HCT116 (cell line): ENCODE data around the gene FAM163B. TPM values are rescaled to one million over a fixed set of nuclear protein-coding genes. Genes with fewer than 3 reads are reported as not detected.

Source experiments
- ATAC-seq: fragments of 200-7000 bp; cut with Tn5 transposase; 2 replicates; pipeline ENCODE4 v1.9.1; 2020; ENCODE audit warnings: mild to moderate bottlenecking, moderate library complexity
- BruUV-seq: library from RNA; stranded (reverse); fragments of 400-500 nt; replicated peaks from 2 replicates; lab custom pipeline; 2021; lab: Mats Ljungman, UMichigan
- CTCF ChIA-PET: fragments of 300-600 bp; sonication (Branson Sonifier 250); formaldehyde crosslinking; loops from one replicate; lab custom pipeline; 2021; ENCODE audit warnings: antibody characterized with exemption; lab: Charles Lee
- POLR2A ChIA-PET: fragments of 300-600, 350-600 bp; sonication (Branson Sonifier 250); formaldehyde crosslinking; loops from one replicate; lab custom pipeline; 2021; ENCODE audit warnings: antibody characterized with exemption; lab: Charles Lee
- RAD21 ChIA-PET, 2 experiments: fragments of 300-600 bp; sonication (Branson Sonifier 250); formaldehyde crosslinking; loops; one replicate each; lab custom pipeline; 2023; ENCODE audit warnings: low total read pairs in 2 of 2; ENCODE audit not compliant: uncharacterized antibody in 2 of 2, unreplicated experiment in 2 of 2, low non-redundant PET in 1 of 2; lab: Charles Lee
- DNase-seq: peaks from one replicate; pipeline ENCODE4 v3.0.0-alpha.2; 2010; ENCODE audit warnings: low read depth, low spot score
- H2AFZ ChIP-seq: fragments of 200-600 bp; shearing (Covaris generic), sonication (generic); 2 replicates; pipeline ENCODE4 v1.6.1; 2017; ENCODE audit warnings: low read depth, mixed run types, mixed read lengths, antibody characterized with exemption, low read length; ENCODE audit not compliant: poor library complexity, severe bottlenecking
- H3K27ac ChIP-seq: 2 replicates; pipeline ENCODE4 v1.5.1; 2012; ENCODE audit warnings: low read depth, low read length
- H3K27me3 ChIP-seq: fragments of 200-600 bp; sonication (generic); 2 replicates; pipeline ENCODE4 v1.6.1; 2016; ENCODE audit warnings: mixed run types, low read length, mixed read lengths; ENCODE audit not compliant: insufficient read depth
- H3K36me3 ChIP-seq, 2 experiments: fragments of 200-500 bp in 1 of 2; fragments of 200-600 bp in 1 of 2; sonication (Bioruptor generic) in 1 of 2; sonication (generic) in 1 of 2; 2 replicates each; pipeline versions ENCODE4 v1.5.1 to v1.6.1; 2014 to 2016; ENCODE audit warnings: low read length in 2 of 2, inconsistent platforms in 1 of 2, mixed read lengths in 1 of 2, mixed run types in 1 of 2; ENCODE audit not compliant: insufficient read depth in 2 of 2, control insufficient read depth in 1 of 2
- H3K4me1 ChIP-seq, 2 experiments: fragments of 200-600 bp in 1 of 2; sonication (generic) in 1 of 2; 2 replicates each; pipeline versions ENCODE4 v1.5.1 to v1.6.1; 2012 to 2017; ENCODE audit warnings: low read length in 2 of 2, inconsistent platforms in 1 of 2, mild to moderate bottlenecking in 1 of 2, mixed read lengths in 1 of 2, mixed run types in 1 of 2, moderate library complexity in 1 of 2; ENCODE audit not compliant: insufficient read depth in 2 of 2, control insufficient read depth in 1 of 2
- H3K4me2 ChIP-seq: fragments of 200-600 bp; sonication (generic); 2 replicates; pipeline ENCODE4 v1.6.1; 2017; ENCODE audit warnings: mixed run types, low read length, mixed read lengths
- H3K4me3 ChIP-seq, 2 experiments: fragments of 200-600 bp in 1 of 2; sonication (generic) in 1 of 2; replicated peaks in 1 of 2; 2 replicates each; pipeline ENCODE4 v1.5.1; 2011 to 2016; ENCODE audit warnings: low read length in 2 of 2, control low read depth in 1 of 2, low read depth in 1 of 2, mild to moderate bottlenecking in 1 of 2, mixed read lengths in 1 of 2, mixed run types in 1 of 2
- H3K79me2 ChIP-seq: fragments of 200-600 bp; sonication (generic); 2 replicates; pipeline ENCODE4 v1.6.1; 2017; ENCODE audit warnings: mild to moderate bottlenecking, mixed run types, low read length, moderate library complexity, mixed read lengths; ENCODE audit not compliant: insufficient read depth
- H3K9ac ChIP-seq: fragments of 200-600 bp; sonication (generic); 2 replicates; pipeline ENCODE4 v1.6.1; 2016; ENCODE audit warnings: low read length, mixed read lengths
- H3K9me2 ChIP-seq: fragments of 200-600 bp; sonication (generic), shearing (Covaris generic); 2 replicates; pipeline ENCODE4 v1.6.1; 2017; ENCODE audit warnings: mixed run types, mild to moderate bottlenecking, moderate library complexity; ENCODE audit not compliant: insufficient read depth
- H3K9me3 ChIP-seq, 2 experiments: fragments of 200-500 bp in 1 of 2; fragments of 200-600 bp in 1 of 2; sonication (Bioruptor generic) in 1 of 2; sonication (generic) in 1 of 2; 2 replicates each; pipeline ENCODE4 v1.6.1; 2014 to 2017; ENCODE audit warnings: low read length in 2 of 2, mixed read lengths in 2 of 2, inconsistent platforms in 1 of 2, low read depth in 1 of 2, mild to moderate bottlenecking in 1 of 2, mixed run types in 1 of 2, moderate library complexity in 1 of 2; ENCODE audit not compliant: control insufficient read depth in 1 of 2, insufficient read depth in 1 of 2
- H4K20me1 ChIP-seq: fragments of 200-600 bp; sonication (generic), shearing (Covaris generic); 2 replicates; pipeline ENCODE4 v1.6.1; 2017; ENCODE audit warnings: mixed run types, mild to moderate bottlenecking, moderate library complexity; ENCODE audit not compliant: insufficient read depth
- CBX3 ChIP-seq: IDR thresholded peaks from 2 replicates; pipeline ENCODE4 v1.6.1; 2012; ENCODE audit warnings: low read depth
- CEBPB ChIP-seq: IDR thresholded peaks from 2 replicates; pipeline ENCODE4 v1.6.1; 2012; ENCODE audit warnings: low read depth
- EZH2 ChIP-seq: fragments of 200-600 bp; sonication (generic); IDR thresholded peaks from 2 replicates; pipeline ENCODE4 v1.6.1; 2017; ENCODE audit warnings: antibody characterized with exemption, mixed run types
- FOSL1 ChIP-seq: IDR thresholded peaks from 2 replicates; pipeline ENCODE4 v1.6.1; 2012; ENCODE audit warnings: low read depth
- SIN3A ChIP-seq: IDR thresholded peaks from 2 replicates; pipeline ENCODE4 v1.6.1; 2012; ENCODE audit warnings: low read depth
- SRF ChIP-seq: IDR thresholded peaks from 2 replicates; pipeline ENCODE4 v1.6.1; 2012; ENCODE audit warnings: low read depth
- ZBTB33 ChIP-seq: IDR thresholded peaks from 2 replicates; pipeline ENCODE4 v1.6.1; 2011; ENCODE audit warnings: mild to moderate bottlenecking, low read length, moderate library complexity; ENCODE audit not compliant: insufficient replicate concordance; ENCODE audit errors: extremely low read depth
- intact Hi-C: fragments of 100-400 bp; cut with micrococcal nuclease; formaldehyde crosslinking; loops from 2 replicates; pipeline ENCODE4 v1.10.0; 2022
- total RNA-seq: library from RNA; stranded (reverse); gene quantifications from one replicate; pipeline ENCODE4 v1.2.1, GENCODE V29; 2021; ENCODE audit not compliant: unreplicated experiment

FAM163B gene
- total RNA-seq, 1 experiment from 2014 or later = not detected

GRCh38 chr9:133657120-133657661 lies 48.0 kb upstream of the FAM163B start:
- BruUV-seq = no TSS peak
- Histone ChIP-seq H2AFZ (no peak overlapping the region), H3K9me3 (no peaks in the 10 kb centered on the region), H3K4me2 (no peak overlapping the region), H3K27ac (no peak overlapping the region), H3K27me3 (no peaks in the 10 kb centered on the region), H3K4me1 (peaks cover 17 to 20% of the 10 kb centered on the region in 2 experiments), H4K20me1 (no peaks in the 10 kb centered on the region), H3K4me3 (no peak overlapping the region), H3K79me2 (no peaks in the 10 kb centered on the region), H3K36me3 (no peaks in the 10 kb centered on the region), H3K9ac (no peak overlapping the region), H3K9me2 (no peaks in the 10 kb centered on the region)
- intact Hi-C loops = no loop called here
- TF ChIP-seq SIN3A = no peak
- no peak for TF ChIP-seq CEBPB
- no peak for TF ChIP-seq FOSL1
- no peak for TF ChIP-seq SRF
- TF ChIP-seq CBX3 = no peak
- no peak for TF ChIP-seq EZH2
- no peak for TF ChIP-seq ZBTB33
- ChIA-PET RAD21 (no interaction called here), CTCF (no interaction called here), POLR2A (no interaction called here)
- DNase-seq (no peak), ATAC-seq (no peak)
